Loucy (cell line): Measurements from ENCODE around the gene AHDC1.

ENCODE experiments used
- H2AFZ ChIP-seq: fragments of 200-600 bp; sonication (generic); 2 replicates; pipeline ENCODE4 v1.6.0; 2016; ENCODE audit warnings: antibody characterized with exemption, mild to moderate bottlenecking, low read length, moderate library complexity
- H3F3A ChIP-seq: fragments of 200-600 bp; 2 replicates; pipeline ENCODE4 v1.6.0; 2016; ENCODE audit warnings: antibody characterized with exemption, low read depth, mild to moderate bottlenecking
- H3K27me3 ChIP-seq: fragments of 200-600 bp; sonication (generic); 2 replicates; pipeline ENCODE4 v1.6.1; 2014; ENCODE audit warnings: low read length, mild to moderate bottlenecking; ENCODE audit not compliant: insufficient read depth, poor library complexity, severe bottlenecking
- H3K36me3 ChIP-seq: fragments of 200-600 bp; sonication (generic); 2 replicates; pipeline ENCODE4 v1.6.1; 2016; ENCODE audit warnings: low read length; ENCODE audit not compliant: insufficient read depth
- H3K4me1 ChIP-seq: fragments of 200-600 bp; sonication (generic); 2 replicates; pipeline ENCODE4 v1.5.1; 2014; ENCODE audit warnings: low read length, mild to moderate bottlenecking; ENCODE audit not compliant: insufficient read depth, poor library complexity, severe bottlenecking
- H3K4me2 ChIP-seq: fragments of 200-600 bp; sonication (generic); 2 replicates; pipeline ENCODE4 v1.6.0; 2014; ENCODE audit warnings: antibody characterized with exemption, low read length, low read depth, mild to moderate bottlenecking; ENCODE audit not compliant: poor library complexity, severe bottlenecking
- H3K4me3 ChIP-seq: fragments of 200-600 bp; sonication (generic); 2 replicates; pipeline ENCODE4 v1.5.1; 2014; ENCODE audit warnings: low read length, mild to moderate bottlenecking, mixed read lengths; ENCODE audit not compliant: poor library complexity, severe bottlenecking
- H3K79me2 ChIP-seq: fragments of 200-600 bp; sonication (generic); 2 replicates; pipeline ENCODE4 v1.6.1; 2014; ENCODE audit warnings: low read length; ENCODE audit not compliant: insufficient read depth
- H3K9ac ChIP-seq: fragments of 200-600 bp; sonication (generic); 2 replicates; pipeline ENCODE4 v1.6.0; 2014; ENCODE audit warnings: mild to moderate bottlenecking, low read depth, low read length, moderate library complexity; ENCODE audit not compliant: poor library complexity, severe bottlenecking
- H3K9me2 ChIP-seq: fragments of 200-600 bp; sonication (generic); replicated peaks from 2 replicates; pipeline ENCODE4 v1.6.1; 2016; ENCODE audit warnings: low read depth, low read length, mixed read lengths
- H3K9me3 ChIP-seq: fragments of 200-600 bp; sonication (generic); 2 replicates; pipeline ENCODE4 v1.6.1; 2014; ENCODE audit warnings: mild to moderate bottlenecking, antibody characterized with exemption, low read length, low read depth; ENCODE audit not compliant: insufficient read depth
- H4K20me1 ChIP-seq: fragments of 200-600 bp; sonication (generic); 2 replicates; pipeline ENCODE4 v1.6.0; 2014; ENCODE audit warnings: antibody characterized with exemption, low read length, mild to moderate bottlenecking; ENCODE audit not compliant: insufficient read depth, poor library complexity, severe bottlenecking
- EZH2phosphoT487 ChIP-seq: fragments of 200-600 bp; IDR thresholded peaks from 2 replicates; pipeline ENCODE4 v1.6.1; 2018; ENCODE audit warnings: antibody characterized with exemption, mild to moderate bottlenecking, moderate library complexity, borderline replicate concordance
- TF ChIP-seq, protein P1 (sequence below): fragments of 200-600 bp; sonication (generic); conservative IDR thresholded peaks from 2 replicates; pipeline ENCODE4 v1.5.1; 2014; ENCODE audit warnings: mild to moderate bottlenecking, antibody characterized with exemption, low read length

The AHDC1 gene

DNA sequence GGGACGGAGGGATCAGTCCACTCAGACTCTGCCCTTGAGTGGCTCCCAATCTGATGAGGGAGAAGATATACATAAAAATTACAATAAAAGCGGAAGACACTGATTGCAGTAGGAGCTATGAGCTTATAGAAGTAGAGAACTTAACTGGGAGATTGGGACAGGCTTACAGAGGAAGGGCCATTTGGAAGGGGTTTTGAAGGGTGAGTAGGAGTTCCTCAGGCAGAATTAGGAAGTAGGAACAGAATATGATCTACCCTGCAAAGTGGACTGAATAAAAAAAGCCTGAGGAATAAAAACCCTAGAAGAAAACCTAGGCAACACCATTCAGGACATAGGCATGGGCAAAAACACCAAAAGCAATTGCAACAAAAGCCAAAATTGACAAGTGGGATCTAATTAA is 104.8 kb downstream of the AHDC1 start:
- TF ChIP-seq, protein P1, sequence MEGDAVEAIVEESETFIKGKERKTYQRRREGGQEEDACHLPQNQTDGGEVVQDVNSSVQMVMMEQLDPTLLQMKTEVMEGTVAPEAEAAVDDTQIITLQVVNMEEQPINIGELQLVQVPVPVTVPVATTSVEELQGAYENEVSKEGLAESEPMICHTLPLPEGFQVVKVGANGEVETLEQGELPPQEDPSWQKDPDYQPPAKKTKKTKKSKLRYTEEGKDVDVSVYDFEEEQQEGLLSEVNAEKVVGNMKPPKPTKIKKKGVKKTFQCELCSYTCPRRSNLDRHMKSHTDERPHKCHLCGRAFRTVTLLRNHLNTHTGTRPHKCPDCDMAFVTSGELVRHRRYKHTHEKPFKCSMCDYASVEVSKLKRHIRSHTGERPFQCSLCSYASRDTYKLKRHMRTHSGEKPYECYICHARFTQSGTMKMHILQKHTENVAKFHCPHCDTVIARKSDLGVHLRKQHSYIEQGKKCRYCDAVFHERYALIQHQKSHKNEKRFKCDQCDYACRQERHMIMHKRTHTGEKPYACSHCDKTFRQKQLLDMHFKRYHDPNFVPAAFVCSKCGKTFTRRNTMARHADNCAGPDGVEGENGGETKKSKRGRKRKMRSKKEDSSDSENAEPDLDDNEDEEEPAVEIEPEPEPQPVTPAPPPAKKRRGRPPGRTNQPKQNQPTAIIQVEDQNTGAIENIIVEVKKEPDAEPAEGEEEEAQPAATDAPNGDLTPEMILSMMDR = no peak
- TF ChIP-seq EZH2phosphoT487 = no peak
- H3K9me2 ChIP-seq = no peaks in the 10 kb centered on the region
- no peaks in the 10 kb centered on the region for H4K20me1 ChIP-seq
- no peaks in the 10 kb centered on the region for H3K36me3 ChIP-seq
- H3K4me1 ChIP-seq = peaks cover 3% of the 10 kb centered on the region
- H3K4me2 ChIP-seq = no peak overlapping the region
- no peaks in the 10 kb centered on the region for H3K79me2 ChIP-seq
- H3K4me3 ChIP-seq = no peak overlapping the region
- H3F3A ChIP-seq = no peaks in the 10 kb centered on the region
- no peaks in the 10 kb centered on the region for H3K27me3 ChIP-seq
- no peak overlapping the region for H3K9ac ChIP-seq
- H3K9me3 ChIP-seq = no peaks in the 10 kb centered on the region
- H2AFZ ChIP-seq = no peak overlapping the region

DNA sequence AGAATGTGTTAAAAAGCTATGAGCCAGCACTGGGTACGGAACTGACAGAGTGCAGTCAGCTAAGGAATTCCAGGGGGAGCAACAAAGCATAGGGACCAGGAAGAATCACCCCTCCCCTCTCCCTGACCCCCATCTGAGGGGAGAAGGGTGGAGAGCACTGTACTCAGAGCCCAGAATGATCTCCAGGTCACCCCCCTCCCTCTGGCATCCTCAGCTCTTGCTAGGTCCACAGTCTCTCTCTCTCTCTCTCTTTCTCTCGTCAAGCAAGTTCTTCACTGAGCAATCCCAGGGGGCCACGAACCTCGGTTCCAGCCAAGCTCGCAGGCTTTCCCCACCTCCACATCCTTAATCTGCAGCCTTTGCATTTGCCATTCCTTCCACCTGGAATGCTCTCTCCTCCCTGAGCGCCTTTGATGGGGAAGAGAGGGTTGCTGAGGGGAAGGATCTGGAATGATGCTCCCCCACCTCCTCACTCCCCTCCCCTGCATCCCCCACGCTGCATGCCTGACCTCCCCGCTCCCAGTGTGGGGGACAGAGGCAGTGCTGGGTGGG is 107.3 kb downstream of the AHDC1 start:
- Histone ChIP-seq H3K9me3 (no peaks in the 10 kb centered on the region), H3K9ac (no peak overlapping the region), H3K36me3 (no peaks in the 10 kb centered on the region), H3K4me2 (no peak overlapping the region), H3K4me3 (no peak overlapping the region), H3K27me3 (no peaks in the 10 kb centered on the region), H3K4me1 (peaks cover 8% of the 10 kb centered on the region), H3F3A (no peaks in the 10 kb centered on the region), H4K20me1 (no peaks in the 10 kb centered on the region), H3K9me2 (no peaks in the 10 kb centered on the region), H2AFZ (no peak overlapping the region), H3K79me2 (no peaks in the 10 kb centered on the region)
- no peak for TF ChIP-seq EZH2phosphoT487
- TF ChIP-seq, protein P1 = no peak

DNA sequence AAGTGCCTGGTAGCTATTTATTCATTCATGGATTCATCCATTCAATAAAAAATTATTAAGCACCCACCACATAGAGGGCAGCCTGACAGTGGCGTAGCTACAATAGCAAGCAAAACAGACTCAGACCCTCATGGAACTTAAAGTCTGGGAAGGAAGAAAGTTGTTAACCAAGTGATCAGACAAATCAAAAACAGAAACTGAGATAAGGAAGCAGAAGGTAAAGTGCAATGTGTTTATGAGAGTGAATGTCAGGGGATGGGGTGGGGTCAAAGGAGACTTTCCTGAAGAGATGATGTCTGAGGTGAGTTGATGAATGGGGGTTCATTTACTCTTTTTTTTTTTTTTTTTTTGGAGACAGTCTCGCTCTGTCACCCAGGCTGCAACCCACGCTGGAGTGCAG is 111.1 kb downstream of the AHDC1 start:
- H3K4me3 ChIP-seq = no peak overlapping the region
- peaks cover 22% of the 10 kb centered on the region for H3K4me1 ChIP-seq
- H3K9me2 ChIP-seq = no peaks in the 10 kb centered on the region
- TF ChIP-seq, protein P1 = no peak
- TF ChIP-seq EZH2phosphoT487 = no peak
- peaks cover 21% of the 10 kb centered on the region for H3K79me2 ChIP-seq
- H2AFZ ChIP-seq = no peak overlapping the region
- no peak overlapping the region for H3K4me2 ChIP-seq
- H3K27me3 ChIP-seq = no peaks in the 10 kb centered on the region
- no peaks in the 10 kb centered on the region for H3F3A ChIP-seq
- no peaks in the 10 kb centered on the region for H3K9me3 ChIP-seq
- H3K9ac ChIP-seq = no peak overlapping the region
- H3K36me3 ChIP-seq = no peaks in the 10 kb centered on the region
- H4K20me1 ChIP-seq = peaks cover 18% of the 10 kb centered on the region
